ENCODE measurements around the gene MEA1. TPM values are rescaled to one million over a fixed set of nuclear protein-coding genes. Genes with fewer than 3 reads are reported as not detected.
"Not testable (repeated sequence)": the region's sequence is repeated elsewhere in the genome, so short reads cannot be mapped to it uniquely, and the experiment has no call there.

Gene MEA1
- total and polyA plus RNA-seq, 2 of the 4 experiments (the other 2 are of a cell fraction), result 116 to 126 TPM

DNA sequence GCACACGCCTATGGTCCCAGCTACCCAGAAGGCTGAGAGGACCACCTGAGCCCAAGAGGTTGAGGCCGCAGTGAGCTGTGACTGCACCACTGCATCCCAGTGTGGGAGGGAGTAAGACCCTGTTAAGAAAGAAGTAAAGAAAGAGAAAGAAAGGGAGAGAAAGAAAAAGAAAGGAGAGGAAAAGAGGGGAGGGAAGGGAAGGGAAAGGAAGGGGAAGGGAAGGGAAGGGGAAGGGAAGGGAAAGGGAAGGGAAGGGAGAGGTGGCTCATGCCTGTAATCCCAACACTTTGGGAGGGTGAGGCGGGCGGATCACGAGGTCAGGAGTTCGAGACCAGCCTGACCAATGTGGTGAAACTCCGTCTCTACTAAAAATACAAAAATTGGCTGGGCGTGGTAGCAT is 27.7 kb upstream of the MEA1 start:
- H3K9me3 ChIP-seq (ENCODE audit: control insufficient read depth, insufficient read depth, low read length); H4K8ac ChIP-seq (ENCODE audit: low read depth in 2 of 2, low read length in 2 of 2); H3K23ac ChIP-seq (ENCODE audit: low read depth, low read length); H4K5ac ChIP-seq (ENCODE audit: low read depth, low read length); H4K20me1 ChIP-seq (ENCODE audit: insufficient read depth, low read length); H2BK15ac ChIP-seq (ENCODE audit: low read depth, low read length); DNase-seq; H4K91ac ChIP-seq (ENCODE audit: insufficient read depth, low read depth, low read length); H3K27me3 ChIP-seq (ENCODE audit: control insufficient read depth, insufficient read depth, low read length); in situ Hi-C loops (cut with MboI; ENCODE audit: low sequenced_read_pairs); H3K14ac ChIP-seq (replicated peaks; ENCODE audit: low read depth, low read length); H3K27ac ChIP-seq (ENCODE audit: insufficient read depth, low read length); dilution Hi-C loops (cut with HindIII; ENCODE audit: low sequenced_read_pairs, unreplicated experiment); ATAC-seq (ENCODE audit: low read depth); H3K4me2 ChIP-seq (ENCODE audit: low read depth, low read length); BruUV-seq (replicated peaks); H3K9me1 ChIP-seq (ENCODE audit: insufficient read depth, low read length); H2AK5ac ChIP-seq (ENCODE audit: low read depth, low read length); intact Hi-C loops (cut with micrococcal nuclease); H2AK9ac ChIP-seq (replicated peaks; ENCODE audit: low read depth, low read length, poor library complexity); H3K18ac ChIP-seq (ENCODE audit: low read depth, low read length); H3K4ac ChIP-seq (ENCODE audit: low read depth, low read length); H3K4me1 ChIP-seq (ENCODE audit: control insufficient read depth, insufficient read depth, low read length); H2BK120ac ChIP-seq (ENCODE audit: low read depth, low read length); H3K56ac ChIP-seq (ENCODE audit: extremely low read depth, insufficient read depth, low read length); H3K4me3 ChIP-seq (ENCODE audit: insufficient read depth, low read depth, low read length); H2AFZ ChIP-seq (replicated peaks; ENCODE audit: low read length, poor library complexity); H2BK5ac ChIP-seq (ENCODE audit: low read depth, low read length, poor library complexity, severe bottlenecking); H3K9ac ChIP-seq (ENCODE audit: low read depth, low read length); H2BK20ac ChIP-seq (ENCODE audit: low read depth, low read length): not testable (repeated sequence)
- peaks cover 74% of the 10 kb centered on the region for H3K36me3 ChIP-seq (ENCODE audit: control insufficient read depth, insufficient read depth, low read length)
- 70% methylated on average over 2 of the region's 8 CpGs; no CpG with 5 or more reads in 1 of the 2 experiments for WGBS, 2 experiments (ENCODE audit: extremely low coverage in 2 of 2, insufficient read length in 1 of 2)
- CTCF ChIA-PET, result interaction anchor here (0.6 kb wide), 1 partner anchor 9 kb away, joined by 3 read pairs; no protein-coding TSS in a partner anchor
- H3K79me1 ChIP-seq (ENCODE audit: low read depth in 1 of 2, low read length in 2 of 2), result peaks cover 3 to 12% of the 10 kb centered on the region in 2 experiments; a peak in 1 of 4 replicates
- POLR2A ChIA-PET (ENCODE audit: unreplicated experiment), result interaction anchor here (0.6 kb wide), 1 partner anchor 357 kb away, joined by 18 read pairs; no protein-coding TSS in a partner anchor

Data from IMR-90 (cell line).